ENCODE data around the gene CD86. TPM values are rescaled to one million over a fixed set of nuclear protein-coding genes. Genes with fewer than 3 reads are reported as not detected.

CD86 gene
- total and polyA plus RNA-seq, 7 donors, result 0.16 to 1.4 (median 0.71) TPM

DNA sequence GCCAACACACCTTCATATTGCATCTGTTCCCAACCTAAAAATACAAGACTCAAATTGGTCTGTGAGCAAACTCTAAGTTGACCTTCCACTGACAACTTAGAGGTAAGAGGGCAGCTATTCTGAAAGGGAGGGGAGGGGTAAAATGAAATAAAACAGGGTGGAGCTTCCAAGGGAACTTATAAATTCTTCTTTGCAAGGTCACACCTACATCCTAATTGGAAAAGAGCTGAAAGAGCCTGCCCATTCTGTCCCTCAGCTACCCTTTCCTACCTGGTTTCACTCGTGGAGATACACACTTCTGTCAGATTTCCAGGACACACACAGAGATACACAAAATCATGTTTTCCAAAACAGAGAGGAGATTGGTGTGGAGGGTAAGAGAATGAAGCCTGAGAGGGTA is 34.1 kb upstream of the CD86 start:
- WGBS, 3 donors, result 34 to 44% (median 42%) methylated on average over 1 of the region's 1 CpG

DNA sequence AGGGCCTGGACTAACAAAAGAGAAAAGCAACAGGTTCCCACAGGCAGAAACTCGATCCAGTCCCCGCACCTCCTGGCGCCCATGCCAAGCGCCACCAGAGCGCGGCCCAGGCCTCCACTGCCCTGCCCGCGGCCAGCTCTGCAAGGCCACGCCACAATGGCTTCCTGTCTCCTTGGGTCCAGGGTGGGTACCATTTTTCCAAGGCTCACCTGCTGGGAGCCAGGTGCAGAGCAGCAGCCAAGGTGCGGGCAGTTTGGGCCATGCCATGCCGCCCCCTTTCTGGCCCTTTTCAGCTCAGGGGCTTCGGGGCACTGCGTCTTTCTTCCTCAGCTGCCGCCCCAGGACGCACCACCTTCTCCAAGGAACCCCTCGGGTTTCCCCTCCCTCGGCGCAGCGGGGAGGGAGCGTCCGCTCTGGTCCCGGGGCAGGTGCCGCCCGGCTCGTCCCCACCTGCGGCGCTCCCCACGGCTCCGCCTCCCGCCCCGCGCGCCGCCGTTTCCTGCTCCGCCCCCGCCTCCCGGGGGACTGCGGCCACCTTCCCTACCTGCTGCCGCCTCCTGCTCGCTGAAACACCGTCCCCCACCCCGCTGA is 33.3 kb upstream of the CD86 start, which contains the start of gene ILDR1:
Gene ILDR1 (minus strand): TSS at position 437 of the 591 bp plus-strand sequence. CDS start 170 bp downstream, at position 267.
- TF ChIP-seq, protein P1, sequence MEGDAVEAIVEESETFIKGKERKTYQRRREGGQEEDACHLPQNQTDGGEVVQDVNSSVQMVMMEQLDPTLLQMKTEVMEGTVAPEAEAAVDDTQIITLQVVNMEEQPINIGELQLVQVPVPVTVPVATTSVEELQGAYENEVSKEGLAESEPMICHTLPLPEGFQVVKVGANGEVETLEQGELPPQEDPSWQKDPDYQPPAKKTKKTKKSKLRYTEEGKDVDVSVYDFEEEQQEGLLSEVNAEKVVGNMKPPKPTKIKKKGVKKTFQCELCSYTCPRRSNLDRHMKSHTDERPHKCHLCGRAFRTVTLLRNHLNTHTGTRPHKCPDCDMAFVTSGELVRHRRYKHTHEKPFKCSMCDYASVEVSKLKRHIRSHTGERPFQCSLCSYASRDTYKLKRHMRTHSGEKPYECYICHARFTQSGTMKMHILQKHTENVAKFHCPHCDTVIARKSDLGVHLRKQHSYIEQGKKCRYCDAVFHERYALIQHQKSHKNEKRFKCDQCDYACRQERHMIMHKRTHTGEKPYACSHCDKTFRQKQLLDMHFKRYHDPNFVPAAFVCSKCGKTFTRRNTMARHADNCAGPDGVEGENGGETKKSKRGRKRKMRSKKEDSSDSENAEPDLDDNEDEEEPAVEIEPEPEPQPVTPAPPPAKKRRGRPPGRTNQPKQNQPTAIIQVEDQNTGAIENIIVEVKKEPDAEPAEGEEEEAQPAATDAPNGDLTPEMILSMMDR (IDR thresholded peaks at IDR 0.05), result no peak
- Histone ChIP-seq H3K36me3 (ENCODE audit: insufficient read depth in 1 of 2, low read depth in 1 of 2) (no peaks in the 10 kb centered on the region), H3K27me3 (ENCODE audit: insufficient read depth in 3 of 3, low read length in 2 of 3) (peaks cover 2 to 19% (median 8%) of the 10 kb centered on the region in 3 donors), H3K9me3 (no peaks in the 10 kb centered on the region), H3K27ac (no peak within 1 kb of the TSS), H3K4me3 (no peak within 1 kb of the TSS), H3K4me1 (no peaks in the 10 kb centered on the region)
- intact Hi-C loops (cut with DNase I), result no loop called here
- 11 to 13% (median 12%) methylated on average over 40 to 43 of the region's 43 CpGs for WGBS, 3 donors
- no peak for DNase-seq
- ATAC-seq, result no peak

More for the DNA sequence above, 34.1 kb upstream of the CD86 start:
- peaks cover 2 to 20% (median 8%) of the 10 kb centered on the region in 3 donors for H3K27me3 ChIP-seq (ENCODE audit: insufficient read depth in 3 of 3, low read length in 2 of 3)
- H3K36me3 ChIP-seq (ENCODE audit: insufficient read depth in 1 of 2, low read depth in 1 of 2), result no peaks in the 10 kb centered on the region
- ATAC-seq (no peak), DNase-seq (no peak)
- no peak overlapping the region for H3K4me3 ChIP-seq
- H3K9me3 ChIP-seq, result no peaks in the 10 kb centered on the region
- intact Hi-C loops (cut with DNase I), result no loop called here
- no peaks in the 10 kb centered on the region for H3K4me1 ChIP-seq
- TF ChIP-seq, protein P1 (IDR thresholded peaks at IDR 0.05), result no peak
- no peak overlapping the region for H3K27ac ChIP-seq

DNA sequence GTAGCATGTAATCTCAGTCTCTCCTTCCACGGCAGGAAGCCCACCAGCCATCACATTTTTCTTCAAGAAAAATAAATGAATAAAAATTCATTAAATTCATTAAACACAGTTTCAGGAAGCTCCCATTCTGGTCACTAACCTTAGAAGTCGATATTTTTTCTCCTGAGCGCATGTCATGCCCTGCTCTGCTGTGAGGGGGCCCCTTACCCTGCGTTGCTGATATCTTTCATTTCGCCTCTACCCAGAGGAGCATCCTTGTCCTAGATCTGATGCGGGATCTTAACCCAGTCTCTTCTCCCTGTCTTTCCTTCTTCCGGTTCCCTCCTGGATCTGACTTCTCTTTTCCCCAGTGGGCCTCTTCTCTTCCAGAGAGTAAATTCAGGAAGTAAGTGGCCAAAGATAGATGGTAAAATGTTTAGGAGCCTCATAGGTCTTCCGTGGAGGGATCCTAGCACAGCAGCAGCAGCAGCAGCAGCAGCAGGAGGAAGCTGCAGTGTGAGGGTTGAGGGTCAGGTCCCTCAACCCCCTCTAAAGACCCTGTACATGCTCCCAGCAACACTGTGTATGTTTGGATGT is 31.7 kb upstream of the CD86 start:
- Histone ChIP-seq H3K9me3 (no peaks in the 10 kb centered on the region), H3K27me3 (ENCODE audit: insufficient read depth in 3 of 3, low read length in 2 of 3) (peaks cover 2 to 19% (median 8%) of the 10 kb centered on the region in 3 donors), H3K4me3 (no peak overlapping the region), H3K4me1 (no peaks in the 10 kb centered on the region), H3K27ac (no peak overlapping the region), H3K36me3 (ENCODE audit: insufficient read depth in 1 of 2, low read depth in 1 of 2) (no peaks in the 10 kb centered on the region)
- intact Hi-C loops (cut with DNase I), result no loop called here
- TF ChIP-seq, protein P1 (IDR thresholded peaks at IDR 0.05), result no peak
- no peak for DNase-seq
- WGBS, 3 donors, result 57 to 62% (median 60%) methylated on average over 8 of the region's 8 CpGs
- no peak for ATAC-seq

DNA sequence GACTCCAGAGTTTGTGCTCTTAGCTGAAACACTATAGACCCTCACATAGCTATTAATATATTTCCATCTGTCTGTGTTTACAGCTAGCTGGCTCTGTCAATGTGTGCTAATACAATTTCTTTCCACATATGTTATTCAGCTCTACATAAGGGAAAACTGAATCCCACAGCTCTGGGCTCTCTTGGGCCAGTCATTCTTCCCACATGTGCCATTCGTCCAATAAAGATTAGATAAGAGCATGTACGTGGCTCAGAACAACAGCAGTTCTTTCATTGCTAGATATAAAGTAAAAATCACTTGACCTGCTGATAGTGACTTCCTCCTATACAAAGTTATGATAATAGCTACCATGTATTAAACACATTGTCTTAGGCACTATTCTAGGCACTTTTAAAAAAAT is 30.4 kb upstream of the CD86 start:
- ATAC-seq (no peak), DNase-seq (no peak)
- no peak overlapping the region for H3K27ac ChIP-seq
- no peaks in the 10 kb centered on the region for H3K4me1 ChIP-seq
- intact Hi-C loops (cut with DNase I), result no loop called here
- no peak overlapping the region for H3K4me3 ChIP-seq
- H3K9me3 ChIP-seq, result no peaks in the 10 kb centered on the region
- WGBS, 3 donors, result 50 to 54% (median 51%) methylated on average over 2 of the region's 2 CpGs
- H3K27me3 ChIP-seq (ENCODE audit: insufficient read depth in 3 of 3, low read length in 2 of 3), result peaks cover 2 to 19% (median 8%) of the 10 kb centered on the region in 3 donors
- TF ChIP-seq, protein P1 (IDR thresholded peaks at IDR 0.05), result no peak
- no peaks in the 10 kb centered on the region for H3K36me3 ChIP-seq (ENCODE audit: insufficient read depth in 1 of 2, low read depth in 1 of 2)

All from psoas muscle (tissue), 8 donors.